ENCODE measurements around the gene MMAA.
"Not testable (repeated sequence)": the region's sequence is repeated elsewhere in the genome, so short reads cannot be mapped to it uniquely, and the experiment has no call there.

MMAA gene

DNA sequence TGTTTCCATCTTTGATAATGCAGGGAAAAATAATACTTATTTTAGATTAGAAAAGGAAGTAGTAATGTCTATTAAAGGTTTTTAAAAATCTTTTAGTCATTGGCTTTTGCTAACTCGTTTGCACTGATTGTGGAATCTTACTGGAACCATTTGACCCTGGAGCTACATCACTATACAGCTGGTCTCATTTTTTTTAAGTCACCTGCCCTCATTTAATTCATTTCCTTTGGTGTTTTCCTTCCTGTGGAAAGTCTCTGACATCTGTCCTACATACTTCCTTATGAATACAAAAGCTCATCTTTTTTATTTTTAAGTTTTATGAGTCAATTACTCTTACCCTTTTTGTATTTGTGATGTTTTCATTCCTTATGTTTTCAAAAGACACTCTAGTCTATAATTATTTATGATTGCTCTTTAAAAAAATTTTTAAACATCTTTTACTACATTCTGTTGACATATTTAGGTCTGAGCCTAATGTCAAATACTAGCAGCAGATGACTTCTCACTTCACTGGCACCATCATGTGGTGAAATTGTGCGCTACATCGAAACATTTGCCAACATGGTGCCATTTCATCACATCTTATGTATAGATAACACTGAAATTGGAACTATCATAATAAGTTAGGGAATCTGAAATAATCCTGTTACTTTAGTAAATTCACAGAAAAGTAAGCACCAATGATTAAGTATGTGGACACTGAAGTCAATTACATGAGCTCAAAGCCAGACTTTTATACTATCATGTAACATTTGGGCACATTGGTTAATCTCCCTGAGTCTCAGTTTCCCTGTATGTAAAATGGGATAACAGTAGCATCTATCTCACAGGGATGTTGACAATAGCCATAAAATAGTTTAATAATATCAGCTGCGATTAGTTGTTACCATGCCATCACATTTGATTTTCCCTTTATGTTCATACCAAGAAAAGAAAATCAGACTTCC, 9.4 kb upstream of the MMAA start:
- no peaks in the 10 kb centered on the region for H3K4me1 ChIP-seq (ENCODE audit: control insufficient read depth, insufficient read depth, low read length)
- H3K27ac ChIP-seq (ENCODE audit: low read length) = no peak overlapping the region
- H3K27me3 ChIP-seq (ENCODE audit: control insufficient read depth in 1 of 2, insufficient read depth in 2 of 2, low read length in 2 of 2) = no peaks in the 10 kb centered on the region

GRCh38 chr4:145613566-145614232, 5.5 kb upstream of the MMAA start:
- Histone ChIP-seq H3K9me3 (ENCODE audit: control insufficient read depth in 2 of 2, low read length in 2 of 2) (no peaks in the 10 kb centered on the region), H3K4me1 (ENCODE audit: control insufficient read depth, insufficient read depth, low read length) (no peaks in the 10 kb centered on the region), H3K27me3 (ENCODE audit: control insufficient read depth in 1 of 2, insufficient read depth in 2 of 2, low read length in 2 of 2) (no peaks in the 10 kb centered on the region), H3K9ac (ENCODE audit: low read length in 2 of 2) (no peak overlapping the region), H3K36me3 (ENCODE audit: control insufficient read depth in 2 of 2, insufficient read depth in 2 of 2, low read length in 2 of 2) (no peaks in the 10 kb centered on the region), H3K4me3 (ENCODE audit: low read length in 2 of 2) (no peak overlapping the region), H3K27ac (ENCODE audit: low read length) (no peak overlapping the region)

More for the DNA sequence above, 9.4 kb upstream of the MMAA start:
- no peak overlapping the region for H3K9ac ChIP-seq (ENCODE audit: low read length in 2 of 2)
- H3K4me3 ChIP-seq (ENCODE audit: low read length in 2 of 2) = no peak overlapping the region
- H3K36me3 ChIP-seq (ENCODE audit: control insufficient read depth in 2 of 2, insufficient read depth in 2 of 2, low read length in 2 of 2) = no peaks in the 10 kb centered on the region
- no peaks in the 10 kb centered on the region for H3K9me3 ChIP-seq (ENCODE audit: control insufficient read depth in 2 of 2, low read length in 2 of 2)

DNA sequence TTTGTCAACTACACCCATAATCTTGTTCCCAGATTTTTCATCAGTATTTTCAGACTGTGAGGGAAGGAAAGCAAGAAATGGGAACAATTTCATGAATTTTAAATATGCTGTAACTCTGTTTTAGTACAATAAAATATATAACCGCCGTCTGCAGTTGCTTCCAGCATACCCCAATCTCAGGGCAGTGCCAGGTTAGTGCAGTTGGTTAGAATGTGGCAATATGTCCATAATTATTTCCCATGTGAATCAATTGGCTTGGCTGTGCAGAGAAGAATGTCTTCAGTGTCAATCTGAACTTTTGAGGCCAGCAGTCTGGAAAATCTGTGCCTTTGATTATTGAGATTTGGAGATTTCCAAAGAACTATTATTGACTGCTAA, 5.0 kb upstream of the MMAA start:
- Histone ChIP-seq H3K36me3 (ENCODE audit: control insufficient read depth in 2 of 2, insufficient read depth in 2 of 2, low read length in 2 of 2) (no peaks in the 10 kb centered on the region), H3K27ac (ENCODE audit: low read length) (no peak overlapping the region), H3K4me3 (ENCODE audit: low read length in 2 of 2) (no peak overlapping the region), H3K27me3 (ENCODE audit: control insufficient read depth in 1 of 2, insufficient read depth in 2 of 2, low read length in 2 of 2) (no peaks in the 10 kb centered on the region), H3K9me3 (ENCODE audit: control insufficient read depth in 2 of 2, low read length in 2 of 2) (no peaks in the 10 kb centered on the region), H3K9ac (ENCODE audit: low read length in 2 of 2) (no peak overlapping the region), H3K4me1 (ENCODE audit: control insufficient read depth, insufficient read depth, low read length) (no peaks in the 10 kb centered on the region)

DNA sequence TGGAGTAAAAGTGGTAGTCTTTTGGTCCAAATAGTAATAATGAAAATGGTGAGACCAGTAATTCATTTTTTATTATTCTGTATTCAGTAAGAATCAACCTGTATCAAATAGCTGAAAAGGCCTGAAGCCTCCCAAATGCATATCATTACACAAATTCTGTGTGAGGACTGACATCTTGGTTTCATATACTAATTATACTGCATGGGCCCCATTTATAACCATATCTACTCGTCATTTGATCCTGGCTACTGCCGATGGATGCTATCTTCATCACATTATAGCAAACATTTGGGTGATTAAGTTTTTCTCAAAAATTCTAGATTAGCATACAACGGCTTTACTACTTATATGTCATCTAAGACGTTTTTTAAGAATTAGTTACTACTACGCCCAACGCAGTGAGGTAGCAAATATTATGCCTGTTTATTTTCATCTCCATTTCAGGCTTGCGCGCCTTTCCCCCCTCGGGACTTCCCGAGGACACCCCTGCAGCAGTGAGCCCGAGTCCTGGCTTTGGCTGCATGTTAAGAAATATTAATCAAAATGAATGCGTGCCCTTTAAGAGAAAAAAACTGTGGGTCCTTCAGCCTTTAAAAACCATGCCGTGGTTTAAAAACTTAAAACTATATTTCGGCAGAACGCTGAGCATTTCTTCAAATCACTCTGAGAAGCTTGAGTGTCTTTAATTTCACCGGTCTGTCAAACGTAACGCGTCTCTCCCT, 814 bp upstream of the MMAA start:
- Histone ChIP-seq H3K36me3 (ENCODE audit: control insufficient read depth in 2 of 2, insufficient read depth in 2 of 2, low read length in 2 of 2) (no peaks in the 10 kb centered on the region), H3K27me3 (ENCODE audit: control insufficient read depth in 1 of 2, insufficient read depth in 2 of 2, low read length in 2 of 2) (no peaks in the 10 kb centered on the region), H3K4me1 (ENCODE audit: control insufficient read depth, insufficient read depth, low read length) (peaks cover 3% of the 10 kb centered on the region), H3K9ac (ENCODE audit: low read length in 2 of 2) (peak overlapping the region; percentile 92 to 99), H3K9me3 (ENCODE audit: control insufficient read depth in 2 of 2, low read length in 2 of 2) (no peaks in the 10 kb centered on the region), H3K27ac (ENCODE audit: low read length) (peak overlapping the region; percentile 90), H3K4me3 (ENCODE audit: low read length in 2 of 2) (peak overlapping the region; percentile 90 to 92)

DNA sequence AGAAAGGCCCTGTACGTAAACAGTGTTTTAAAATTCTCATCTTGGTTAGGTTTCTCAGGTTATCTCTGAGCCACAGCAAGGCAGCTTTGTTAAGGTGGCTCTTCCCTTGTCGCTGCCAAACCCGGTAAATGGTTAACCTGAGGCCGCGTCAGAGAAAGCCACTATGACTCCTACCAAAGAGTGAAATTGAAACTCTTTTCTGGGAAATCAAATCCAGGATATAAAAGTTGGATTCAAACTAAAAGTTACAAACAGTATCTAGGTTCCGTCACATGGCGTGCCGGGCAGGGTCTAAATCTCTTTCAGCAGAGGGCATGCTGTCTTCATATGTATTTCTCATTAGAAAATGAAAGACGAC, 433 bp downstream of the MMAA start:
- H3K36me3 ChIP-seq (ENCODE audit: control insufficient read depth in 2 of 2, insufficient read depth in 2 of 2, low read length in 2 of 2) = no peaks in the 10 kb centered on the region
- H3K27me3 ChIP-seq (ENCODE audit: control insufficient read depth in 1 of 2, insufficient read depth in 2 of 2, low read length in 2 of 2) = no peaks in the 10 kb centered on the region
- H3K27ac ChIP-seq (ENCODE audit: low read length) = peak overlapping the region; percentile 90
- H3K9me3 ChIP-seq (ENCODE audit: control insufficient read depth in 2 of 2, low read length in 2 of 2) = no peaks in the 10 kb centered on the region
- H3K4me3 ChIP-seq (ENCODE audit: low read length in 2 of 2) = peak overlapping the region; percentile 90 to 92
- H3K4me1 ChIP-seq (ENCODE audit: control insufficient read depth, insufficient read depth, low read length) = peaks cover 3% of the 10 kb centered on the region
- H3K9ac ChIP-seq (ENCODE audit: low read length in 2 of 2) = peak overlapping the region; percentile 92 to 99

DNA sequence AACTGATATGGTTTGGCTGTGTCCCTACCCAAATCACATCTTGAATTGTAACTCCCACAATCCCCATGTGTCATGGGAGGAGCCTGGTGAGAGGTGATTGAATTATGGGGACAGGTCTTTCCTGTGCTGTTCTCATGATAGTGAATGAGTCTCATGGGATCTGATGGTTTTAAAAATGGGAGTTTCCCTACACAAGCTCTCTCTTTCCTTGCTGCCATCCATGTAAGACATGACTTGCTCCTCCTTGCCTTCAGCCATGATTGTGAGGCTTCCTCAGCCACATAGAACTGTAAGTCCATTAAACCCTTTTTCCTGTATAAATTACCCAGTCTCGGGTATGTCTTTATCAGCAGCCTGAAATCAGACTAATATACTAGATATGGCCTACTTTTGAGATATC, 2.9 kb downstream of the MMAA start:
- not testable (repeated sequence) for H3K4me3 ChIP-seq (ENCODE audit: low read length in 2 of 2); H3K9ac ChIP-seq (ENCODE audit: low read length in 2 of 2); H3K36me3 ChIP-seq (ENCODE audit: control insufficient read depth in 2 of 2, insufficient read depth in 2 of 2, low read length in 2 of 2); H3K27ac ChIP-seq (ENCODE audit: low read length); H3K27me3 ChIP-seq (ENCODE audit: control insufficient read depth in 1 of 2, insufficient read depth in 2 of 2, low read length in 2 of 2); H3K4me1 ChIP-seq (ENCODE audit: control insufficient read depth, insufficient read depth, low read length); H3K9me3 ChIP-seq (ENCODE audit: control insufficient read depth in 2 of 2, low read length in 2 of 2)

DNA sequence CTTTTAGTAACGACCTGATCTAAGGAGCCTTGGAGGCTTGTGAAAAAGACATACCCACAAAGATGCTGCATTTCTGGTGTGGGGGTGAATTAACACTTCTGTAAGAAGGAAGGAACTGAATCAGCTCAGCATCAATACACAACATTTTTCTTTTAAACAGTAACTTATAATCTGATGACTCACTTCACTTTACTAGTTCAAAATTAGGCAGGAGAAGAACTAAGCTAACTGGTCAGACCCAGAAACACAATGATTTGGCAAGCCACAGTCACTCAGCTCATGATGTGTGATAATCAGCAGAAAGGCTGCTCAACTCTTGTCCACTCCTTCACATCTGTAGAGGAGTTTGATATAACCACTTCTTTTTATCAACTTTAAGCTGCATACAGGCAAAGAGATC, 4.6 kb downstream of the MMAA start:
- no peak overlapping the region for H3K27ac ChIP-seq (ENCODE audit: low read length)
- no peak overlapping the region for H3K4me3 ChIP-seq (ENCODE audit: low read length in 2 of 2)
- H3K9me3 ChIP-seq (ENCODE audit: control insufficient read depth in 2 of 2, low read length in 2 of 2) = no peaks in the 10 kb centered on the region
- no peaks in the 10 kb centered on the region for H3K27me3 ChIP-seq (ENCODE audit: control insufficient read depth in 1 of 2, insufficient read depth in 2 of 2, low read length in 2 of 2)
- H3K4me1 ChIP-seq (ENCODE audit: control insufficient read depth, insufficient read depth, low read length) = peaks cover 3% of the 10 kb centered on the region
- H3K9ac ChIP-seq (ENCODE audit: low read length in 2 of 2) = no peak overlapping the region
- no peaks in the 10 kb centered on the region for H3K36me3 ChIP-seq (ENCODE audit: control insufficient read depth in 2 of 2, insufficient read depth in 2 of 2, low read length in 2 of 2)

DNA sequence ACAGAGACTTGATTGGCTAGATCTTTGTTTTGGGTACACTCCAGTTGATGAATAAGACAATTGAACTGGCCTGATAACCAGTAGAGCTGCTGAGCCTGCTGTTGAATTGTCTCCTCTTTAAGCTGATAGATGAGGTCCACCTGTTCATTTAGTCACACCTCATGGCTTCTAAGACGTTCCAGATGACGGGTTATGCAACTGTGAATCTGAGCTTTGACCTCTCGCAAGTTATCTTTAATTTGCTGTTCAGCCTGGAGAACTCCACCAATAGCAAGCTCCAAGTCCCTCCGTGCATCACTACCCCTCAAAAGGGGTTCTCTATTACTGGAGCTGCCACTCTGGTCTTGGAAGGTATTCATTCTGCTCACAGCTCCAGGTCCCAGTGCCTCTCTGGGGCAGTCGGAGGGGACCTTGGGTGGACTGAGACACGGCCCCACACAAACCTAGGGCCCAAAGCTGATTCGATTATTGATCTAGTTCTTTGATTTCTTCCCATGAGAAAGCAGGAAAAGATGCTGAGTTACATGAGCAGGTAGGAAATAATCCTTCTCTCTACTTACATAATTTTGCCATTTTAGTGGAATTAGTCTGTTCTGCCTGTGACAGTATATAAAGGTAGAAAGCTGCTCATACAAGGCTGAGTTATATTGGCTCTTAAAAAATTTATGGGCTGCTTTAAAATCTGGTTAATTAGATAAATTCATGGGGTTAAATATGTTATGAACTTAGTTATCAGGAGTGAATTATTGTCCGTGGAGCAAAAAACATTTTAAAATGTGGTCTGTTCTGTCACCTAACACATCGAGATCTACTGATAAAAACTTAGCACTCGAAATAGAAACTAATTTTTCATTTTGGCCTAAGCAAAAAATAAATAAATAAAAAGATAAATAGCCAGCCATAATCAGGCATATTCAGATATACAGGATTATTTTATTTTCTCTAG, 6.8 kb downstream of the MMAA start:
- Histone ChIP-seq H3K4me1 (ENCODE audit: control insufficient read depth, insufficient read depth, low read length) (no peaks in the 10 kb centered on the region), H3K4me3 (ENCODE audit: low read length in 2 of 2) (no peak overlapping the region), H3K27ac (ENCODE audit: low read length) (no peak overlapping the region), H3K9ac (ENCODE audit: low read length in 2 of 2) (no peak overlapping the region), H3K9me3 (ENCODE audit: control insufficient read depth in 2 of 2, low read length in 2 of 2) (no peaks in the 10 kb centered on the region), H3K27me3 (ENCODE audit: control insufficient read depth in 1 of 2, insufficient read depth in 2 of 2, low read length in 2 of 2) (no peaks in the 10 kb centered on the region), H3K36me3 (ENCODE audit: control insufficient read depth in 2 of 2, insufficient read depth in 2 of 2, low read length in 2 of 2) (no peaks in the 10 kb centered on the region)

DNA sequence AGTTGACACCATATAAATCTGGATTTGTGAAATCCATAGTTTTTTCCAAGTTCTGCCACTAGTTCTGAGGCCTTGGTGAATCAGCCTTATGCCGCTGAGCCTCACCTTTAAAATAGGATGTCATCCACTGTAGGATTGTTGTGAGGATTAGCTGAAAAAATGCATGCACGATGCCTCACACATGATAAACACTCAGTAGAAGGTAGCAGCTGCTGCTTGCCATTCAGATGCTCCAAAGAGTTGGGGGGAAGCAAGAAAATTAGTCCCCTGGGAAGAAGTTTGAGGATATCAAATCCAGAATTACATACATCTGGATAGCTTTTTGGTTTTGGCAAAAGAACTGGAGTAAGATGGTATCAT, 7.4 kb downstream of the MMAA start:
- Histone ChIP-seq H3K9ac (ENCODE audit: low read length in 2 of 2) (no peak overlapping the region), H3K27me3 (ENCODE audit: control insufficient read depth in 1 of 2, insufficient read depth in 2 of 2, low read length in 2 of 2) (no peaks in the 10 kb centered on the region), H3K4me3 (ENCODE audit: low read length in 2 of 2) (no peak overlapping the region), H3K36me3 (ENCODE audit: control insufficient read depth in 2 of 2, insufficient read depth in 2 of 2, low read length in 2 of 2) (no peaks in the 10 kb centered on the region), H3K27ac (ENCODE audit: low read length) (no peak overlapping the region), H3K4me1 (ENCODE audit: control insufficient read depth, insufficient read depth, low read length) (no peaks in the 10 kb centered on the region), H3K9me3 (ENCODE audit: control insufficient read depth in 2 of 2, low read length in 2 of 2) (no peaks in the 10 kb centered on the region)

DNA sequence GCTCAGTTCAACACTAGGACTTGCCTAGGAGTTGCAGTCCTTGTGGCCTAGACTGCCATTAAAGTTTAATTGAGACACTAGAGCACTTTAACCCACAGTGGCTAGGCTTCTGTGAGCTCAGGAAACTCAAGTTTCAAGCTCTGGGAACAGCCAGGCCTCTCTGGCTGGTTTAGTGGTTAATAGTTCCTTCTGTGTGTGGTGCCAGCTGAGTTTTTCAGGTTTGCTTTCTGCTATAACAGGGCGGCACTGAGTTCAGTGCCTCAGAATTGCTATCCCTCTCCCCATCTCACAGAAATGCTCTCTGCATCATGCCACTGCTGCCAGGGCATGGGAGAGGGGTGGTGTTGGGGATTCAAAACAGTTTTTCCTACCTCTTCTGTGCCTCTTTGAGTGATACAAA, 15.9 kb downstream of the MMAA start:
- Histone ChIP-seq H3K27me3 (ENCODE audit: control insufficient read depth in 1 of 2, insufficient read depth in 2 of 2, low read length in 2 of 2) (no peaks in the 10 kb centered on the region), H3K36me3 (ENCODE audit: control insufficient read depth in 2 of 2, insufficient read depth in 2 of 2, low read length in 2 of 2) (no peaks in the 10 kb centered on the region), H3K4me1 (ENCODE audit: control insufficient read depth, insufficient read depth, low read length) (no peaks in the 10 kb centered on the region), H3K27ac (ENCODE audit: low read length) (no peak overlapping the region), H3K9me3 (ENCODE audit: control insufficient read depth in 2 of 2, low read length in 2 of 2) (no peaks in the 10 kb centered on the region), H3K4me3 (ENCODE audit: low read length in 2 of 2) (no peak overlapping the region), H3K9ac (ENCODE audit: low read length in 2 of 2) (no peak overlapping the region)
